HG02642 (cell line): ENCODE results near the gene ZBED4.
"Not testable (repeated sequence)": the region's sequence is repeated elsewhere in the genome, so short reads cannot be mapped to it uniquely, and the experiment has no call there.

ENCODE experiments used
- ATAC-seq: cut with Tn5 transposase; IDR thresholded peaks from one replicate; pipeline ENCODE4 v1.9.1; 2021; ENCODE audit warnings: mild to moderate bottlenecking; ENCODE audit not compliant: unreplicated experiment, poor library complexity

The ZBED4 gene

DNA sequence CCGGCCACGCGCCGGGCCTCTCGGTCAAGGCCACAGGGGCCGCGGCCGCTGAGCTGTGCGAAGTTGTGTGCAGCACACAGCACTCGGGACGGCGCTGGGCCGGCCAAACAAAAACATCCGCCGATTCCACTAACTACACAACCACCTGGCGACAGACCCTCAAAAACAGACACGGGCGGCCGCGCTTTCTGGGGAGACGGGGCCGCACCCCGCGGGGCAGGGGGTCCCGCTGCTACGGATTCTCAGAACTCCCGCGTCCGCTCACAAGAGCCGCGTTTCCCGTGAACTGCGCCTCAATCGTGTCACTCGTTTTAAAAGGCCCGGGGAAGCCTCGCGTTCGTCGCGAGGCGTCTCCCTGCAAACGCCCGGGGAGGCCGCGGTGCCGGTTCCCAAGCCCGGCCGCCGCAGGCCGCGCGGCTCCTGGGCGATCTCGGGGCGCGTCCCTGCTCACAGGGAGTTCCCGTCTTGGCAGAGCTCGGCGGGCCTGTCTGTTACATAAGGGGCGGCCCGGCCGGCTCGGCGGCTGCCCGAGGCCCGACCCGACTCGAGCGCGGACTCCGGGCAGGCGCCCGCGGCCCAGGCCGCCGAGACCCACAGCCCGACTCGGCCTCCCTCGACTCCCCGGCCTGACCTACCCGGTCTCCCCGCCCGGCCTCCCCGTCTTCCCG is 26.9 kb upstream of the ZBED4 start:
- peak; percentile 32 for ATAC-seq

DNA sequence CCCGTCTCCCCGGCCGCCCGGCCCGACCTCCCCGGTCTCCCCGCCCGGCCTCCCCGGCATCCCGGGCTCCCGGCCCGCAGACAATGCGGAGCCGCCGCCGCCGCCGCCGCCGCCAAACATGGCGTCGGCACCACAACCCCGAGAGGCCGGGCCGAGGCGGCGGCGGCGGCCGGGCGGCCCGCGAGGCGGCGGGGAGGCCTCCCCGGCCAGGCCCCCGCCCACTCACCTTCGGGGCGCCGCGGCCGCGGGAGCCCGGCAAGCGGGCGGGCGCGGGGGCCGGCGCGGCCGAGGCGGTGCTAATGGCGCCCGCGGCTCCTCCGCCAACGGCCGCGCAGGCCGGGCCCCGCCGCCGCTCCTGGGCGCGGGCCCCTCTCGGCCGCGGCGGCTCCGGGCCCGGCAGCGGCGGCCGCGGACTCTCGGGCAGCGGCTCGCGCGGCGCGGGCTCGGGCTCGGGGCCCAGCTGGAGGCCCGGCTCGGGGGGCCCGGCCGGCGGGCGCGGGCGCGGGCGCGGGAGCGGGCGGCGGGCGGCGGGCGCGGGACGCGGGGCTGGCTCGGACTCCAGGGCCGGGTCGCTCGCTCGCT is 26.3 kb upstream of the ZBED4 start:
- ATAC-seq, result no peak

DNA sequence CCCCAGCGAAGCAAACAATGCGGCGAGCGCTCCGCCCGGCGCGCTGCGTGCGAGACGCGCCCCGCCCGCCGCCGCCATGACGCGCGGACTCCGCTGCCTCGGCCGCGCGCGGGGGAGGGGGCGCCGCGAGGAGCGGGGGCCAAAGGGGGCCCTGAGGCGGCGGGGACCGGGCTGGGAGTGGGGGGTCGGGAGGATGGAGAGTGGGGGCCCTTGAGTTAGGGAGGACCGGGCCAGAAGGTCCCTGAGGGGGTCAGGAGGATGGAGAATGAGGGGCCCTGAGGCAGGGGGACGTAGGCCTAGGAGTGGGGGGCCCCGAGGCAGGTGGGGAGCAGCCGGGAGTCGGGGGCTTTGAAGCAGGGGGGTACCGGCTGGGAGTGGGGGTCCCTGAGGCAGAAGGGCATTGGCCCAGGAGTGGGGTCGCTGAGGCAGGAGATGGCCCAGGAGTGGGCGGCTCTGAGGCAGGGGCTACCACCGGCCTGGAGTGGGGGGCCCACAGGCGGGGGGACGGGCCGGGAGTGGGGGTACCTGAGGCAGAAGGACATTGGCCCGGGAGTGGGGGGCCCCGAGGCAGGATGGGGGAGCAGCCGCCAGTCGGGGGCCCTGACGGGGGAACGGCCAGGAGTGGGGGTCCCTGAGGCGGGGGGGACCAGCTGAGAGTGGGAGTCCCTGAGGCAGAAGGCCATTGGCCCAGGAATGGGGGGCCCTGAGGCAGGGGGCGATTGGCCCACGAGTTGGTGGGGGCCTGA is 25.6 kb upstream of the ZBED4 start, which contains the start of gene BRD1:
TSS of gene BRD1 (minus strand) at position 21 of the 746 bp plus-strand sequence. CDS start 3,556 bp downstream, outside the sequence.
- ATAC-seq, result peak; percentile 40

DNA sequence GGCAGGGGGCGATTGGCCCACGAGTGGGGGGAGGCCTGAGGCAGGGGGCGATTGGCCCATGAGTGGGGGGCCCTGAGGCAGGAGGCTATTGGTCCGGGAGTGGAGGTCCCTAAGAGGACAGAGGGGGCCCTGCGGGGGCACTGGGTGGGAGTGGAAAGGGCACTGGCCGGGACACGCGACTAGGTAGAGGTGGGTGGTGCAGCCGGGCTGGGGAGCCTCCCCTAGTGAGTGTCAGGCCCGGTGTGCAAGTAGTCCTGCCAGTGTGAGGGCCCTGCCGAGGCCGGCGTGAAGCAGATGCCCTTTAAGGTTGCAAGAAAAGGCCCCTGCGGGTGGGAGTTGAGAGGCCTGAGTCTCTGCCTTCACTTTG is 25.1 kb upstream of the ZBED4 start:
- no peak for ATAC-seq

DNA sequence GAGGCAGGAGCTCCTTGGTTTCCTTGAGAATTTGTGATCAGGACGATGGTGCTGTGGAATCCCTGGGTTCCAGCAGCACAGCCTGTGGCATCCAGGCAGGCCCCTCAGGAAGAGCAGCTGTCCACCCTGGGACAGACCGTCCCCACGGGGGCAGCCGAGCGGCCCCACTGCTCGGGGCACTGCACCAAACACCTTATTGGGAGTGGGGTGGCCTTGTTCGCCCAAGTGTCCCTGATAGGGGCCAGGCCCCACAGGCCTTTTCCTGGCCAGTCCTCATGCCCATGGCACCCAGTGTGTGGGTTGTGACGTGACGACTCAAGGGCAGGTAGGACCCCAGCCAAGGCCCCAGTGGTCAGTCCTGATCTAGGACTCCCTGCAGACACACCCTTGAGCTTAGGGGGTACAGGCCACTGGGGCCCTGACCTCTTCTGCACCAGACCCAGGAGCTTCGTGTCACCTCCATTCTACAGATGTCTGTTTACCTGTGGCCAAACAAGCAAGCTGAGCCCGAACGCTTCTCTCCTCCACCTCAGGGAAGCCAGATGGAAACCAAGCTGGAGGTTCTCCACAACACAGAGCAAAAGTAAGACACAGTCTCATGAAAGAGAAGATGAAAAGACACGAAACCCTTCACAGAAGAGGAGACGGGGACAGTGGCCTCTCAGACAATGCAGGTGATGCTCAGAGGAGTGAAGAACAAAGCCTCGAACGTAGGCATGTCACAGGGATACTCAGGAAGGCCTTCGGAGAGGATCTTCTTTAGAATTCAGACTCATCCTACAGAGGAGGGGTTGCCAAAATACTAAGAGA is 24.4 kb upstream of the ZBED4 start:
- ATAC-seq, result no peak

DNA sequence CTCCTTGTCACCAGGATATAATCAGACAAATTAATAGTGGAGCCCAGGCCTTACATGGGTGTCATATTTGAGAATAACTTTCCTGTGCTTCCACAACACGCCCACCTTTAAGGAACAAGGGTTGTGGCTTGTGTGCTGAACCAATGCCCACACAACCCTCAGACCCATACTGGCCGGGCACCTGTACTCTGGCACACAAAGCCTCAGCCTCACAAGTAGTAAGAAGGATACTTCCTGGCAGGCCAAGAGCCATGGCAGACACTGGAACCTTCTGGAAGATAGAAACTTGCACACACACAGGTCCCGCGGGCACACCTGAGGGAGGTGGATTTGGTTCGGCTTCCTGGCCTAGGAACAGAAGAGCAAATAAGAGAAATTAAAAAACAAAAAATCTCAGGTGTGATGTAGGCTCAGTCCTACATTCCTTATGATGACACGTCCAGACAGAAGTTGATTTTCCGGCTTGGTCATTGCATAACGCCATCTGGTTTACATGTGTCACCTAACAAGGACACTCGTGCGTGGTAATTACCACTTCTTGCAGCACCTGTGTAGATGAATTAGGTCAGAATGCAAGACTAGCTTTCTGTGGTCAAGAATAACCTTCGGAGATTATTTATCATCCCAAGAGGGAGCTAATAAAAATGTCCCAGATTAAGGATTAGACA is 20.2 kb upstream of the ZBED4 start:
- ATAC-seq, result no peak

DNA sequence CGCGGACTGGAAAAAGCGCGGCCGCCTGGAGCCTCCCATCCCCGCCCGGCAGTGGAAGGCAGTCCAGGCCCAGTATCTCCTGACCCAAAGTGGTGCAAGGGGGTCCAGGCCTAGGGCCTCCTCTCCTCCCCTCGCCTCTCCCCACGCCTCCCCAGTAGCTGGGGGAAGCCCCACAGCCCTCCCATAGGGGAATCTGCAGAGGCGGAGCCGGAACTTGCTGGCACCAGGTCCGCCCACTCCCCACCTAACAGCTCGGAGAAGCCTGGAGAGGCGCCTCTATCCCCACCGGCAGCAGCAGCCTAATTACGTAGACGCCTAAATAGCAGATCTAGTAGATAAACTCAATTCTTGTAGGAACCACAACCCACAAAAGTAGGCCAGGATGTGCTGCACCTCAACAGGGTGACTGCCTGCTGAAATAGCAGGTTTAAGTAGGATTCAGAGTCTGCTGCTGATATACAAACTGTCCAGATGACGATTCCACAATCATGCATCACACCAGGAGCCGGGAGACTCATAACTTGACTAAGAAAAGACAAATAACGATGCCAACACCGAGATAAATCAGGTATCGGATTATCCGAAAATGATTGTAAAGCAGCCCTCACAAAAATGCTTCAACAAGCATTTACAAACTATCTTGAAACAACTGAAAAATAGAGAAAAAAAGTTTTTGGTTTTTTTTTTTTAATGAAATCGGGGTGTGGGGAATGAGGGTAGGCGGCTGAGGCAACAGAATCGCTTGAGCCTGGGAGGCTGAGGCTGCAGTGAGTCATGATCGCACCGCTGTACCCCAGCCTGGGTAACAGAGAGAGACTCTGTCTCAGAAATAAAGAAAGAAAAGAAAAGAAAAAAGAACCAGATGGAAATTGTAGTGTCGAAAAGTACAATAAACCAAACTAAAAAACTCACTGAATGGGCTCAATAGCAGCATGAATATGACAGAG is 14.6 kb upstream of the ZBED4 start:
- no peak for ATAC-seq

DNA sequence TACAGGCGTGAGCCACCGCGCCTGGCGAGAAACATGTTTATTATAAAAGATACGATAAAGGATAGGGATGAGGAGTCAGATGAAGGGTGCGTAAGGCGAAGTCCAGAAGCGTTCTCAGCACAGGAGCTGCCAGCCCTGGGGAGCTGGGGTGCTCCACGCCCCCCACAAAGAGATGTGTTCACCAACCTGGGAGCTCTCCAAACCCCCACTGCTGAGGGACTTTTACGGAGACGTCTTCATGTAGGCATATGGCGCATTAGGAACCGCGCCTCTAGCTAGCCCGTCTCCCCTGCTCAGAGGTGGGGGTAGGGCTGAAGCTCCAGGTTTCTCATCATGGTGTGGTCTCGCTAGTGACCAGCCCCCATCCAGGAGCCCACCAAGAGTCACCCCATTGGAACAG is 8.4 kb upstream of the ZBED4 start:
- no peak for ATAC-seq

DNA sequence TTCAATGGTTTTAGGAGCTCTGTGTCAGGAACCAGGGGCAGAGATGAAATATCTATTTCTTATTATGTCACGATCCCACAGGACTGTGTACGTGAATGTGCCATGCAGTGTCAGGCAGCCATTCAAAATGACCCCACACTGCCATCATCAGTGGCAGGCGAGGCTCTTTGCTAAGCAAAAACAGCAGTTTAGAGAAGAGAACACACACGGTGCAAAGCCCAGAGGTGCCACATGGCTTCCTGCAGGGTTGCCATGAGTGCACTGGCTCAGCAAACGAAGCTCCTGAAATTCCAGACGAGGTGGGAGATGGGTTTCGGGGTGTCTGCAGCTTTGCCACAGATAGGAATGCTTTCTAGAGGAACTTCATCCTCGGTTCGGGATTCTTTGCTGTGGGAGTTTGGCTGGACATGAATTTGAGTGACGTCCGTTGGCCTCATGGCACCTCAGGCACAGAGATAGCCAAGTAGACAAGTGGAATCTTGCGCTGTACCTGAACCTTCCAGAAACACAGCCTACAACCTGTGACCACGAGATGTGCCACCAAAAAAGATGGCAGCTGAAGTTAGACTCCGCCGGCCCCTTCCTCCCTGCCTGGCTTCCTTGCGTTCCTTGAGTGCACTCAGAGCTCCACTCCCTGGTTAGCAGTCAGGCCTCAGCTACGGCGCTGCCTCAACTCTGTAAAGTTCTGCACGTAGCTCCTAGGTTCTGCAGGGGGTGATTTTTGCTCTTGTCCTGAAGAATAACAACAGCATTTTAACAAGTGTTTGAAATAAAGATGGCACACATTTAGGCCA is 7.8 kb upstream of the ZBED4 start:
- no peak for ATAC-seq

DNA sequence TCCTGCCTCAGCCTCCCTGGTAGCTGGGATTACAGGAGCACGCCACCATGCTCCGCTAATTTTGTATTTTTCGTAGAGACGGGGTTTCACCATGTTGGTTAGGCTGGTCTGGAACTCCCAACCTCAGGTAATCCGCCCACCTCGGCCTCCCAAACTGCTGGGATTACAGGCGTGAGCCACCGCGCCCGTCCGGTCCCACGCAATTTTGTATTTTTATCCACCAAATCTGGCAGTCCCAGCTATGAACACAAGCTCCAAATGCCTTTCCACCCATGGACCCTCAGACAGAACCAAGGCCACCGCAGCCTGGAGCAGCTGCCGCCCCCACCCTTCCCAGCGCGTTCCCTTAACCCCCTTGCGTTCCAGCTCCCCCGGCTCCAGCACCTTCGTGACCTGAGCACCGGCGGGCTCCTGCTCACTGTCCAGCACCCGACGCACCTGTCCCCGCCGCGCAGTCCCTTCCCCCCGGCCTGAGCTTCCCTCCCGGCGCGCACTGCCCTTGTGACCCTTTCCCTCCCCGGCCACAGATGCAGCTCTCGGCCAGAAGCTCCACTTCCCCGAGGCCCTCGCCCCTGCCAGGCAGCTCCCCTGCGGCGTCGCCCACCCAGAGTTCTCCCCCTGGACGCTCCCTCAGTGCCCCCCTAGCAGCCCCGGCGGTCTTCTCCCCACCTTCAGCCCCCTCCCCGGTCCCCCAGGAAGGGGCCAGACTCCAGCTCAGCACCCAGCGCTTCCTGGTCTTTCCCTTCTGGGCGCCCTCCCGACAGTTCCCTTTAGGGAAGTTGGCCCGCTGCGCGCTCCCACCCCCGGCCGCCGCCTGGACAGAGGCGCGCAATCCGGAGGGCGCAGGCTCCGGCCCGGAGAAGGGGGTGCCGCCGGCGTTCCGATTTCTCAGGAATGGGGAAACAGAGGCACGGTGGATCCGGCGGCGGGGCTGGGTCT is 5.6 kb upstream of the ZBED4 start:
- ATAC-seq, result no peak

DNA sequence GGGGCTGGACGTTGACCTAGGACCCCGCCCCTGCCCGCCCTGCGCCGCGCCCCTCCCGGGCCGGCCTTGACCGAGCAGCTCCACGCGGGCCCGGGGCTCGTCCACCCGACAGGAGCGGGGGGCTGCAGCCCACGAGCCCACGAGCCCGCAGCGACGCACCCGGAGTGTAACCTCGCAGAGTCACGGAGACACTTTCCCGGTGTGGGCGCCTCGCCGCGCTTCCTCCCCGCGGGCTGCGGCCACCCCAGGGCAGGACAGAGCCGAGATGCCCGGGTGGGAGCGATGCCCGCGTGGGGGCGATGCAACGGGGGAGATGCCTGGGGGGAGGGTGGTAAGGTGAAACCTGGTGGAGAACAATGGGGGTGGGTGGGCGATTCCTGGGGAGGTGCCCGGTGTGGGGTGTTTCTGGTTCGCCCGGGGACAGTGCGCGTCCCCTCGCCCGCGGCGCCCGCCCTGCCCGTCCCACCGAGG is 4.9 kb upstream of the ZBED4 start:
- no peak for ATAC-seq

DNA sequence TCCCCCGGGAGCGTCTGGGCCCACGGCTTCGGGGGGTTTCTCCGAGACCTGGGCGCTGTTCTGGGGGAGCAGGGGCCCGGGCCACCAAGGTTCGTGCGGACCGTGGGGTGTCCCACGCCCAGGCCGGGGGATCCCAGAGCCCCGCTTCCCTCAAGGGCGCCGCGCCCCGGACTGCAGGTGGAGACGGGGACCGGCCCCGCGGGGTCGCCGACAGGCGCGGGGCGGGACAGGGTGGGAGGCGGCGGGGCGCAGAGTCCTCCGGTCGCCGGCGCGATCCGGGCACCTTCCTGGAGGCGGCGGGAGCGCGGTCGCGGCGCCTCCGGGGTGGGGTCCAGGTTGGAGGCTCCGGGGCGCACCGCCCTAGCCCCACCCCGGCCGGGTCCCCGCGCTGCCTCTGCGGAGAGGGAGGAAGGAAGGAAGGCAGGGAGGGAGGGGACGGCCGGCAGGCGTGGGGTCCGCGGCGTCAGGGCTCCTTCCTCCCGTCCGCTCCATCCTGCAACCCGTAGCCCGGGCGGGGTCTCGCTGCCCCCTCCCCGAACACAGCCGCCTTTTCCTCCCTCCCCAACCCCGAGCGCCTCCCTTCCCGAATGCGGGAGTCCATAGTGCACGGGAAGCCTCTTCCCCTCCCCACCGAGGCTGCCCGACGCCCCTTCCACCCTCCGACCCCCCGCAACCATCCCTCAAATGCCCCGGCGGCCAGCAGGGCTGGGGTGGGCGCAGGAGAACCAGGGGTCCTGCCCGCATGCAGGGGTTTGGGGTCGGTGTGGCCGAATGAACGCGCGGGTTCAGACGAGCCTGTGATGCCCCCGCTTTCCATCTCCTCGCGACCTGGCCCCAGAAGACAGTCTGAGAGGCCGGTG is 4.3 kb upstream of the ZBED4 start:
- no peak for ATAC-seq

DNA sequence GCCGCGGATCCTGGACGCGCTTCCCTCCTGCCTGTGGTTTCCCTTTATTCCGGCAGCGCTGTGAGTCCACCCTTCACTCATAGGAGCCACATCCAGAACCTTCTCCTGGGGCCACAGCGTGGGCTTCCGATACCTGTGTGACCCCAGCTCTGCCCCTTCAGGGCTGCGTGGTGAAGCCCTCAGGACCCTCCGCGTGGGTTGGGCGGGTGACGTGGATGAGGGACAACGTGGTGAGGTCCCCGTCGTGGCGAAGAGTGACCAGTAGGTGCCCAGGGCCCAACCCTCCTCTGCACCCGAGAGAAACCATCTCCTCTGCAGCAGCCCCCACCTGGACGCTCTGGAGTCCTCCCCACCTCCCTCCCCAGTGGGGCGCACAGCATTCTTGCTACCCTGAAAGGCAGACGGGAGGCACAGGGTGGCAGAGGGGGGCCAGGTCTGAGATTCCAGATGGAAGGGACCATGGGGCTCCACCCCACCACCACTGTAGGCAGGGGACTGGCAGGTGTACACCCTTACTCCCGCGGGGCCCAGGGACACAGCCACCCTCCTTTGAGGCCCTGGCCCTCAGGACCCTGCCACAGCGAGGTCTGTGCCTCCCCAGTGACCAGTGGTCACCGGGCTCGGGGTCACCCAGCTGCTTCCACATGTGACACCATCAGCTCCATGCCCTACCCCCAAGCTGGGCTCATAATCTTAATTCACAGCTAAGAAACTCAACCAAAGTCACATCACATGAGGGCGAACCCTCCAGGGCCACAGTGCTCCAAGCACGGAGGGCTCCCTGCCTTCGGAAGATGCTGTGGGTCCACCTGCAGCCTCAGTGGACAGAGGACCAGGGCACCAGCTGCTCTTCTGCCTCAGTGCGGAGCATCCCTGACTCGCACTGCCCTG is 3.4 kb upstream of the ZBED4 start:
- no peak for ATAC-seq

DNA sequence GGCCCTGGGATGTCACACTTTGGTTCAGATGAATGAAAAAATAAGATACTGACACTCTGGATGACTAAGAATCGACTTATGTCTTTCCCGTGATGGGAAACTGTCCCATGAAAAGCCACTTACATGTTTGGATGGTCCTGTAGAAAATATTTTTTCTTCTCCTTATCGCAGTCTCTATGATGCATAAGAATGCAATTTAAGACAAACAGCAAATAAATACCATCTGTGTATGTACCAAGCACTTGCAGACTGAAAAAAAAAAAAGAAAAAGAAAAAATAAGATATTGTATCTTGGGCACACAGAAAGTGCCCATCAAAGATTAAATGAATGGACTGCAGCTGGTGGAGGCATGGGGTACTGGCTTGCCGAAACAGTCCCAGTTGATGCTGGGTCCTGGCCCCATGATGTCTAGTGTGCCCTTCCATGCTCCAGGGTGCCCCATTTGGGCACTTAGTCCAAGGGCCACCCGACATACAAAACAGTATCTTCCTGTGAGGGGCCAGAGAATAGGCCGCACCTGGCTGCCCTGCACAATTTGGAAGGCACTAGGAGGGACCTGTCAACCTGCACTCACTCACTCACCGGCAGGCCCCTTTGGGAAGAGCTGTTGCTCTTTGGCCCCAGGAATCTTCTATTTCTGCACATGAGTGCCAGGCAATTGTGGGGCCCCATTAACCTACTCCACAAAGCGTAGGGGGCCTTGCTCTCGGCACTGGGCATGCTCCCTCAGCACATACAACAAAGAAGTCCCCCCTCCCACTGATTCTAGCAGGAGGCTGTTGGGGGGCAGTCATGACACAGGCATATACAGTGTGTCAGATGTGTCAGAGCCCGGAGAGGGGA is 2.5 kb upstream of the ZBED4 start:
- no peak for ATAC-seq

DNA sequence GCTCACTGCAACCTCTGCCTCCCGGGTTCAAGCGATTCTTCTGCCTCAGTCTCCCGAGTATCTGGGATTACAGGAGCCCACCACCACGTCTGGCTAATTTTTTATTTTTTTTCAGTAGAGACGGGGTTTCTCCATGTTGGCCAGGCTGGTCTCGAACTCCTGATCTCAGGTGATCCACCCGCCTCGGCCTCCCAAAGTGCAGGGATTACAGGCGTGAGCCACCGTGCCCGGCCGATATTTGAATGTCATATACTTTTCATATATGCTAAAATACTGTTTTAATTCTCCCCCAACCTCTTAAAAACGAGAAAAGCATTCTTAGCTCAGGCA is 1.1 kb upstream of the ZBED4 start:
- not testable (repeated sequence) for ATAC-seq
